Activated CD4-positive, alpha-beta T cell treated with anti-CD3 and anti-CD28 coated beads, Interleukin-2, amount 50 U/mL, for 48 hours (primary cell): ENCODE results near the gene OPRL1.
"Not testable (repeated sequence)": the region's sequence is repeated elsewhere in the genome, so short reads cannot be mapped to it uniquely, and the experiment has no call there.

Source experiments
- DNase-seq, 2 experiments: peaks; one replicate each; pipeline ENCODE4 v3.0.0-alpha.2; 2020

OPRL1 gene

GRCh38 chr20:64121586-64121985 lies 41.7 kb downstream of the OPRL1 start:
- no peak for DNase-seq

GRCh38 chr20:64122927-64123326 lies 43.0 kb downstream of the OPRL1 start:
- not testable (repeated sequence) for DNase-seq

- not testable (repeated sequence) for DNase-seq
Measured at GRCh38 chr20:64123517-64123916, 43.6 kb downstream of the OPRL1 start.

GRCh38 chr20:64129146-64129782 lies 49.4 kb downstream of the OPRL1 start:
- no peak for DNase-seq

- DNase-seq: no peak
Measured at GRCh38 chr20:64130271-64130670, 50.4 kb downstream of the OPRL1 start.

GRCh38 chr20:64130876-64131275 lies 51.0 kb downstream of the OPRL1 start:
- no peak for DNase-seq

- no peak for DNase-seq
Measured at GRCh38 chr20:64131406-64131805, 51.5 kb downstream of the OPRL1 start.

GRCh38 chr20:64133951-64134407 lies 54.1 kb downstream of the OPRL1 start:
- no peak for DNase-seq

- DNase-seq: not testable (repeated sequence)
Measured at GRCh38 chr20:64134744-64135143, 54.9 kb downstream of the OPRL1 start.

GRCh38 chr20:64136004-64136710 lies 56.3 kb downstream of the OPRL1 start:
- DNase-seq: no peak

- no peak for DNase-seq
Measured at GRCh38 chr20:64137598-64138031, 57.7 kb downstream of the OPRL1 start.

GRCh38 chr20:64138276-64138815 lies 58.5 kb downstream of the OPRL1 start:
- DNase-seq: no peak

- DNase-seq: no peak
Measured at GRCh38 chr20:64139199-64140060, 59.5 kb downstream of the OPRL1 start.

GRCh38 chr20:64140061-64140931 lies 60.4 kb downstream of the OPRL1 start:
- DNase-seq: no peak

- DNase-seq: no peak
Measured at GRCh38 chr20:64140956-64141355, 61.1 kb downstream of the OPRL1 start.

- no peak for DNase-seq
Measured at GRCh38 chr20:64142590-64142989, 62.7 kb downstream of the OPRL1 start.

GRCh38 chr20:64143018-64143801 lies 63.3 kb downstream of the OPRL1 start:
- no peak for DNase-seq

GRCh38 chr20:64144144-64144912 lies 64.4 kb downstream of the OPRL1 start:
- no peak for DNase-seq

- DNase-seq: peak; percentile 20 to 38
Measured at GRCh38 chr20:64145458-64146300, 65.8 kb downstream of the OPRL1 start.
